GM12865 (cell line): Measurements from ENCODE around the gene HSD17B7.
A peak's percentile ranks its signal among the peaks of the same experiment; 100 is the strongest.
"Not testable (repeated sequence)": the region's sequence is repeated elsewhere in the genome, so short reads cannot be mapped to it uniquely, and the experiment has no call there.

ENCODE experiments used
- DNase-seq: peaks from one replicate; pipeline ENCODE4 v3.0.0; 2010; ENCODE audit warnings: low read depth
- H3K4me3 ChIP-seq: 2 replicates; pipeline ENCODE4 v1.5.1; 2011; ENCODE audit warnings: mild to moderate bottlenecking, low read depth, low read length, control low read depth
- CTCF ChIP-seq: IDR thresholded peaks from 2 replicates; pipeline ENCODE4 v1.5.1; 2011; ENCODE audit warnings: low read length, control low read depth, low read depth, inconsistent platforms; ENCODE audit not compliant: insufficient read depth; ENCODE audit errors: missing control alignments

The HSD17B7 gene, protein sequence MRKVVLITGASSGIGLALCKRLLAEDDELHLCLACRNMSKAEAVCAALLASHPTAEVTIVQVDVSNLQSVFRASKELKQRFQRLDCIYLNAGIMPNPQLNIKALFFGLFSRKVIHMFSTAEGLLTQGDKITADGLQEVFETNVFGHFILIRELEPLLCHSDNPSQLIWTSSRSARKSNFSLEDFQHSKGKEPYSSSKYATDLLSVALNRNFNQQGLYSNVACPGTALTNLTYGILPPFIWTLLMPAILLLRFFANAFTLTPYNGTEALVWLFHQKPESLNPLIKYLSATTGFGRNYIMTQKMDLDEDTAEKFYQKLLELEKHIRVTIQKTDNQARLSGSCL

GRCh38 chr1:162790303-162790984 is at the start of gene HSD17B7:
TSS of gene HSD17B7 (plus strand) at chr1:162790702. CDS start at chr1:162790801, 99 bp downstream.
- peak; percentile 81 for DNase-seq

GRCh38 chr1:162740755-162741154 is 49.7 kb upstream of the HSD17B7 start:
- no peak overlapping the region for H3K4me3 ChIP-seq
- TF ChIP-seq CTCF = no peak

More at GRCh38 chr1:162790303-162790984, at the start of gene HSD17B7:
- peak within 1 kb of the TSS; percentile 66 for H3K4me3 ChIP-seq

GRCh38 chr1:162741574-162741973 is 48.9 kb upstream of the HSD17B7 start:
- no peak for DNase-seq
- TF ChIP-seq CTCF = no peak
- no peak overlapping the region for H3K4me3 ChIP-seq

More at GRCh38 chr1:162740755-162741154, 49.7 kb upstream of the HSD17B7 start:
- no peak for DNase-seq

DNA sequence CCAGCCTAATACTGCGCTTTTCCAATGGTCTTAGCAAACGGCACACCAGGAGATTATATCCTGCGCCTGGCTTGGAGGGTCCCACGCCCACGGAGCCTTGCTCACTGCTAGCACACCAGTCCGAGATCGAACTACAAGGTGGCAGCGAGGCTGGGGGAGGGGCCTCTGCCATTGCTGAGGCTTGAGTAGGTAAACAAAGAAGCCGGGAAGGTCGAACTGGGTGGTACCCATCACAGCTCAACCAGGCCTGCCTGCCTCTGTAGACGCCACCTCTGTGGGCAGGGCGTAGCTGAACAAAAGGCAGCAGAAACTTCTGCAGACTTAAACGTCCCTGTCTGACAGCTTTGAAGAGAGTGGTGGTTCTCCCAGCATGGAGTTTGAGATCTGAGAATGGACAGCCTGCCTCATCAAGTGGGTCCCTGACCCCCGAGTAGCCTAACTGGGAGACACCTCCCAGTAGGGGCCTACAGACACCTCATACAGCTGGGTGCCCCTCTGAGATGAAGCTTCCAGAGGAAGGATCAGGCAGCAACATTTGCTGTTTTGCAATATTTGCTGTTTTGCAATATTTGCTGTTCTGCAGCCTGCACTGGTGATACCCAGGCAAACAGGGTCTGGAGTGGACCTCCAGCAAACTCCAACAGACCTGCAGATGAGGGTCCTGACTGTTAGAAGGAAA is 44.1 kb upstream of the HSD17B7 start:
- H3K4me3 ChIP-seq, DNase-seq: not testable (repeated sequence)

DNA sequence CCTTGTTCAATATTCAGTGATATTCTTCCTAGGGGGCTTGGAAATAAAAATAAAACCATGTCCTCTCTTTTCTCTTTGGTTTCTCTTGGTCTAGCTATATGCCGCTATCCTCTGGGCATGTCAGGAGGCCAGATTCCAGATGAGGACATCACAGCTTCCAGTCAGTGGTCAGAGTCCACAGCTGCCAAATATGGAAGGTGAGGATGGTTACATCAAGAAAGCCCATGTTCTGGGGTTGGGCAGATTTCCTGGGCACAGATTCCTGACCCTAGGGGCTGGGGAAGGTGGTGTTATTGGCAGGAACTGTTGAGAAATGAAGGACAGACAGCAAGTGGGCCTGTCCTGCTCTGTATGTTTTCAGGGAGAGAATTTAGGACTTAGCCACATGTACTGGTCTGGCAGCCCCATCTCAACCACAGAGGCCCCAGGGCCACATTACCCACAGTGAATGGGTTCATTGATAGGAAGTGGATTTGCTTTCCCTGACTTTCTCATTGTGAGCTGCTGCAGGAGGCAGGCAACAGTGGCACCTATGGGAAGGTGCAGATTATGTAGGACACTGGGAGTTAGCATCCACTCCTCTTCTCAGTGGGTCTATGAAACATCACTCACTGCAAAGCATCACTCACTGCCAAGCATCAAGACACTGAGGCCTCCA is 37.4 kb upstream of the HSD17B7 start:
- no peak for TF ChIP-seq CTCF
- no peak for DNase-seq
- H3K4me3 ChIP-seq = no peak overlapping the region

DNA sequence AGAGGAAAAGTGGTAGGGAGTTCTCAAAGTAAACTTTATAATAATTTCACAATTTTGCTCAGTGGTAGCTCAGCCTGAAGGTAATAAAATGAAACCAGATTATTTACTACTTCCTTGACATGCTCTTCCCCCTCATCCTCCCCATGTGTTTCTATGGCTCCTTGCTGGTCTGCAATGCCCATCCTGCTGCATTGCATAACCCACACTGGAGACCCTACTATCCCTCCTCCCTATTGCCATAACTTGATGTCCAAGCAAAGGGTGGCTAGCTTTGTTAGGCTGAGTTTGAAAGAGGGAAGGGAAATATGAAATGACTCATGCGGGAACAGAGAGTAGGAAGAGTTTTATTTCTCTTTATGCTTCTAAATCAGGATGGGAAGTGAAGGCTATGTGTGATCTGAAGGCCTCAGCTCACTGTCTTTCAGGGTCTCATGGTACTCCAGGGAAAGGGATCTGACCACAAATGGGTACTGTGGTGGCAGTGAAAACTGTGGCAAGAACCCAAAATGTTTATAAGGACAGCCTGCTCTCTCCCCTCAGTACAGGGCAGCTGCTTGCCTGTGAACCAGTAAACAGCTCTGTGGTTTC is 36.4 kb upstream of the HSD17B7 start:
- no peak overlapping the region for H3K4me3 ChIP-seq
- no peak for TF ChIP-seq CTCF
- no peak for DNase-seq

GRCh38 chr1:162755306-162755705 is 35.2 kb upstream of the HSD17B7 start:
- no peak for DNase-seq
- no peak overlapping the region for H3K4me3 ChIP-seq
- no peak for TF ChIP-seq CTCF
